ENCODE results near the gene C1QA.
"Not testable (repeated sequence)": the region's sequence is repeated elsewhere in the genome, so short reads cannot be mapped to it uniquely, and the experiment has no call there.

- TF ChIP-seq CTCF (conservative IDR thresholded peaks at IDR 0.05); ZFX (IDR thresholded peaks at IDR 0.05): not testable (repeated sequence)
Observed at GRCh38 chr1:22668840-22669239, 32.4 kb downstream of the C1QA start.

All from C4-2B (cell line).